Gastroesophageal sphincter (tissue), 4 donors: Measurements from ENCODE around the gene ECM2. TPM values are rescaled to one million over a fixed set of nuclear protein-coding genes. Genes with fewer than 3 reads are reported as not detected.

Experiments used
- ATAC-seq: fragments of 150-250 bp; one replicate; pipeline ENCODE4 v1.9.1; 2016; ENCODE audit warnings: mild to moderate bottlenecking, moderate library complexity
- H3K27ac ChIP-seq, 4 donors: fragments of 200-600 bp; sonication (generic) in 3 of 4; 1 replicate in 3 of 4; 2 replicates in 1 of 4; pipeline ENCODE4 v1.5.1; 2016 to 2019
- H3K27me3 ChIP-seq: fragments of 200-600 bp; sonication (generic); one replicate; pipeline ENCODE4 v1.5.1; 2019
- H3K36me3 ChIP-seq, 2 donors: fragments of 200-600 bp; sonication (generic); one replicate each; pipeline ENCODE4 v1.5.1; 2019; ENCODE audit warnings: control low read depth in 1 of 2
- H3K4me1 ChIP-seq, 3 donors: fragments of 200-600 bp; sonication (generic); 1 replicate in 2 of 3; 2 replicates in 1 of 3; pipeline ENCODE4 v1.5.1; 2016 to 2019; ENCODE audit warnings: control low read depth in 2 of 3
- H3K4me3 ChIP-seq, 2 donors: fragments of 200-600 bp; sonication (generic); one replicate each; pipeline ENCODE4 v1.5.1; 2019; ENCODE audit warnings: mild to moderate bottlenecking in 1 of 2, moderate library complexity in 1 of 2
- H3K9me3 ChIP-seq, 3 donors: fragments of 200-600 bp; sonication (generic); one replicate each; pipeline ENCODE4 v1.5.1; 2017 to 2019; ENCODE audit warnings: control low read depth in 2 of 3
- CTCF ChIP-seq, 4 experiments: fragments of 200-600 bp in 2 of 4; fragments of 450-650 bp in 2 of 4; sonication (generic) in 1 of 4; IDR thresholded peaks; one replicate each; pipeline ENCODE4 v1.5.1; 2017 to 2019; ENCODE audit warnings: antibody characterized with exemption in 4 of 4, mild to moderate bottlenecking in 2 of 4, moderate library complexity in 2 of 4
- EP300 ChIP-seq: sonication (generic); formaldehyde crosslinking; IDR thresholded peaks from one replicate; pipeline ENCODE4 v1.6.1; 2017; ENCODE audit warnings: antibody characterized with exemption, mild to moderate bottlenecking
- POLR2A ChIP-seq, 2 donors: fragments of 450-650 bp; IDR thresholded peaks; one replicate each; pipeline ENCODE4 v1.6.1; 2017; ENCODE audit warnings: antibody characterized with exemption in 2 of 2, mild to moderate bottlenecking in 2 of 2, moderate library complexity in 1 of 2
- POLR2AphosphoS5 ChIP-seq: sonication (generic); formaldehyde crosslinking; IDR thresholded peaks from one replicate; pipeline ENCODE4 v1.6.1; 2017; ENCODE audit warnings: antibody characterized with exemption
- WGBS, 2 donors: methylation state at CpG; one replicate each; pipeline ENCODE4 v1.1.5; 2018; ENCODE audit warnings: low coverage in 1 of 2; 5-methylcytosine and 5-hydroxymethylcytosine counted together
- total RNA-seq, 4 donors: library from RNA; depleted of rRNA; stranded (reverse); fragments of >200 nt; gene quantifications; one replicate each; pipeline ENCODE4 v1.1.0, GENCODE V29; 2016

Gene ECM2
- total RNA-seq, 4 donors from 2014 or later = 8.2 to 20.1 (median 14.2) TPM

GRCh38 chr9:92480291-92480771, 55.5 kb downstream of the ECM2 start:
- 13 to 42% methylated on average over 2 of the region's 2 CpGs for WGBS, 2 donors
- no peak for ATAC-seq
- H3K27me3 ChIP-seq = no peaks in the 10 kb centered on the region
- peaks cover 5 to 63% (median 11%) of the 10 kb centered on the region in 3 donors for H3K4me1 ChIP-seq
- peak; percentile 20 for TF ChIP-seq POLR2AphosphoS5
- TF ChIP-seq POLR2A (IDR thresholded peaks at IDR 0.05) = no peak
- peak overlapping the region in 1 of 2 donors; percentile 4 for H3K4me3 ChIP-seq
- peak overlapping the region; percentile 73 to 78 (median 75) for H3K27ac ChIP-seq
- no peaks in the 10 kb centered on the region for H3K9me3 ChIP-seq
- no peaks in the 10 kb centered on the region for H3K36me3 ChIP-seq

- peaks cover 5 to 57% (median 11%) of the 10 kb centered on the region in 3 donors for H3K4me1 ChIP-seq
- no peaks in the 10 kb centered on the region for H3K27me3 ChIP-seq
- TF ChIP-seq CTCF (IDR thresholded peaks at IDR 0.05) (no peak), POLR2AphosphoS5 (no peak), EP300 (no peak), POLR2A (IDR thresholded peaks at IDR 0.05) (no peak)
- H3K27ac ChIP-seq = peak overlapping the region in 2 of 4 donors; percentile 76 to 78
- H3K36me3 ChIP-seq = no peaks in the 10 kb centered on the region
- no peaks in the 10 kb centered on the region for H3K9me3 ChIP-seq
- no peak for ATAC-seq
- H3K4me3 ChIP-seq = no peak overlapping the region
Observed at GRCh38 chr9:92479346-92479745, 56.4 kb downstream of the ECM2 start.

- H3K9me3 ChIP-seq = no peaks in the 10 kb centered on the region
- TF ChIP-seq POLR2A (IDR thresholded peaks at IDR 0.05) (no peak), CTCF (IDR thresholded peaks at IDR 0.05) (no peak), EP300 (no peak), POLR2AphosphoS5 (no peak)
- 71 to 90% methylated on average over 2 to 7 of the region's 7 CpGs for WGBS, 2 donors
- H3K27ac ChIP-seq = peak overlapping the region in 2 of 4 donors; percentile 11 to 78
- no peaks in the 10 kb centered on the region for H3K27me3 ChIP-seq
- no peaks in the 10 kb centered on the region for H3K36me3 ChIP-seq
- H3K4me3 ChIP-seq = no peak overlapping the region
- peaks cover 3 to 51% (median 11%) of the 10 kb centered on the region in 3 donors for H3K4me1 ChIP-seq
- no peak for ATAC-seq
Observed at GRCh38 chr9:92478783-92479182, 57.0 kb downstream of the ECM2 start.

GRCh38 chr9:92476962-92477361, 58.8 kb downstream of the ECM2 start:
- ATAC-seq = no peak
- Histone ChIP-seq H3K27ac (no peak overlapping the region), H3K36me3 (no peaks in the 10 kb centered on the region), H3K4me1 (peaks cover 0 to 34% (median 11%) of the 10 kb centered on the region in 3 donors), H3K9me3 (no peaks in the 10 kb centered on the region), H3K4me3 (no peak overlapping the region), H3K27me3 (no peaks in the 10 kb centered on the region)
- 100% methylated on average over 1 of the region's 1 CpG for WGBS, 2 donors
- TF ChIP-seq CTCF (IDR thresholded peaks at IDR 0.05) (no peak), POLR2A (IDR thresholded peaks at IDR 0.05) (no peak), EP300 (no peak), POLR2AphosphoS5 (no peak)

- Histone ChIP-seq H3K9me3 (no peaks in the 10 kb centered on the region), H3K27me3 (no peaks in the 10 kb centered on the region), H3K4me3 (no peak overlapping the region), H3K4me1 (peaks cover 0 to 12% (median 0%) of the 10 kb centered on the region in 3 donors), H3K36me3 (no peaks in the 10 kb centered on the region), H3K27ac (no peak overlapping the region)
- WGBS, 2 donors = 86 to 91% methylated on average over 3 of the region's 3 CpGs
- no peak for TF ChIP-seq CTCF (IDR thresholded peaks at IDR 0.05)
- TF ChIP-seq POLR2A (IDR thresholded peaks at IDR 0.05) = no peak
- TF ChIP-seq POLR2AphosphoS5 = no peak
- TF ChIP-seq EP300 = no peak
- no peak for ATAC-seq
Observed at GRCh38 chr9:92474587-92474986, 61.2 kb downstream of the ECM2 start.
